Astrocyte (in vitro differentiated cells and primary cell): ENCODE results near the gene FHAD1. TPM values are rescaled to one million over a fixed set of nuclear protein-coding genes. Genes with fewer than 3 reads are reported as not detected.
"Not testable (repeated sequence)": the region's sequence is repeated elsewhere in the genome, so short reads cannot be mapped to it uniquely, and the experiment has no call there.

ENCODE experiments used
- DNase-seq: peaks from one replicate; pipeline ENCODE4 v3.0.0-alpha.2; 2010; ENCODE audit warnings: low read depth
- FAIRE-seq: peaks from 2 replicates; lab custom pipeline; 2011; peaks lifted over from hg19 to GRCh38; lab: Jason Lieb, UNC
- H2AFZ ChIP-seq: 2 replicates; pipeline ENCODE4 v1.6.0; 2012; ENCODE audit warnings: low read depth, low read length, inconsistent platforms
- H3K27ac ChIP-seq: 2 replicates; pipeline ENCODE4 v1.5.1; 2011; ENCODE audit warnings: low read depth, low read length, inconsistent platforms
- H3K27me3 ChIP-seq: 2 replicates; pipeline ENCODE4 v1.6.0; 2011; ENCODE audit warnings: low read length, inconsistent platforms; ENCODE audit not compliant: insufficient read depth
- H3K36me3 ChIP-seq: 2 replicates; pipeline ENCODE4 v1.5.1; 2011; ENCODE audit warnings: low read length, inconsistent platforms; ENCODE audit not compliant: insufficient read depth
- H3K4me1 ChIP-seq: 2 replicates; pipeline ENCODE4 v1.5.1; 2011; ENCODE audit warnings: low read length, inconsistent platforms; ENCODE audit not compliant: insufficient read depth
- H3K4me2 ChIP-seq: 2 replicates; pipeline ENCODE4 v1.6.0; 2012; ENCODE audit warnings: low read length, inconsistent platforms
- H3K4me3 ChIP-seq: 2 replicates; pipeline ENCODE4 v1.5.1; 2011; ENCODE audit warnings: low read depth, mild to moderate bottlenecking, low read length, inconsistent platforms; ENCODE audit not compliant: insufficient read depth
- H3K79me2 ChIP-seq: 2 replicates; pipeline ENCODE4 v1.6.0; 2012; ENCODE audit warnings: mild to moderate bottlenecking, low read length, inconsistent platforms; ENCODE audit not compliant: insufficient read depth
- H3K9ac ChIP-seq: 2 replicates; pipeline ENCODE4 v1.6.0; 2012; ENCODE audit warnings: mild to moderate bottlenecking, low read length, inconsistent platforms
- H3K9me3 ChIP-seq: 2 replicates; pipeline ENCODE4 v1.5.1; 2012; ENCODE audit warnings: low read depth, mild to moderate bottlenecking, low read length, inconsistent platforms; ENCODE audit not compliant: insufficient read depth
- H4K20me1 ChIP-seq: 2 replicates; pipeline ENCODE4 v1.6.0; 2012; ENCODE audit warnings: low read length, inconsistent platforms; ENCODE audit not compliant: insufficient read depth
- H3K27ac Mint-ChIP-seq: one replicate; pipeline ENCODE4 v1.8.0; 2021; ENCODE audit warnings: mild to moderate bottlenecking, mixed read lengths; ENCODE audit not compliant: unreplicated experiment
- H3K27me3 Mint-ChIP-seq: one replicate; pipeline ENCODE4 v1.8.0; 2021; ENCODE audit warnings: low read depth, mixed read lengths; ENCODE audit not compliant: unreplicated experiment
- H3K36me3 Mint-ChIP-seq: one replicate; pipeline ENCODE4 v1.8.0; 2021; ENCODE audit warnings: low read depth, mixed read lengths; ENCODE audit not compliant: unreplicated experiment
- H3K4me1 Mint-ChIP-seq: one replicate; pipeline ENCODE4 v1.8.0; 2021; ENCODE audit warnings: low read depth, mixed read lengths; ENCODE audit not compliant: unreplicated experiment
- H3K4me3 Mint-ChIP-seq: one replicate; pipeline ENCODE4 v1.8.0; 2021; ENCODE audit warnings: mild to moderate bottlenecking, moderate library complexity, mixed read lengths; ENCODE audit not compliant: unreplicated experiment
- H3K9me3 Mint-ChIP-seq: one replicate; pipeline ENCODE4 v1.8.0; 2021; ENCODE audit warnings: mild to moderate bottlenecking, mixed read lengths; ENCODE audit not compliant: unreplicated experiment
- CTCF ChIP-seq: IDR thresholded peaks from 2 replicates; pipeline ENCODE4 v1.5.1; 2011; ENCODE audit warnings: low read depth, mild to moderate bottlenecking, inconsistent platforms, low read length, moderate library complexity; ENCODE audit not compliant: insufficient read depth
- EZH2 ChIP-seq: IDR thresholded peaks from 2 replicates; pipeline ENCODE4 v1.6.1; 2012; ENCODE audit warnings: mild to moderate bottlenecking, low read length, inconsistent platforms; ENCODE audit not compliant: insufficient read depth
- total RNA-seq: library from RNA; stranded (reverse); gene quantifications from 2 replicates; pipeline ENCODE4 v1.2.1, GENCODE V29; 2021

FHAD1 gene
- total RNA-seq, 1 donor from 2014 or later: 0.25 TPM

DNA sequence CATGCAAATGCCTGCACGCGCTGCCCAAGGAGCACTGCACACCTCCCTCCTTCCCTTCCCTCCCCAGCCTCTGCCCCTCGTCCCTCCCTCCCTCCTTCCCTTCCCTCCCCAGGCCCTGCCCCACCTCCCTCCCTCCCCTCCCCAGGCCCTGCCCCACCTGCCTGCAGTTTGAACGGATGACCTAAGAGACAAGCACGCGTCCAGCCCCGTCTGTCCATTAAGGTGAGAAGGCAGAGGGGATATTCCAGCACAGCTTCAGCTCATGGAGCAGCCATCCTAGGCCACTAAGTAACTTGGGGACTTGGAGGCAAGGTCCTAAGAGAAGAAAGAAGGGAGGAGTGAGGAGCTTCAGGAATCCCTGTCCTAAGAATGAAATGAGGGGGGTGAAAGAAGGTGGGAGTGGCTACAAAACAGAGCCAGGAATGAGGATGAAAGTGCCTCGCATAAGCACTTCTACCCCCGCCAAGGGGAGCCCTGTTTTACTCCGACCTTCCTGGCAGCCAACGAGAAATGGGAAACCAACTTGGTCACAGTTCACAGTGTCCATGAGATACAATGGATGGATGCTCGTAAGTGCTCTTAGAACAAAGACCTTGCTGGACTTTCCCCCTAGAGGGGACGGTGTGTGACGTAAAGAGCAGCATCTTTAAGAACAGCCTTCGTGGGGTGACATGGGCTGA is 141.3 kb downstream of the FHAD1 start:
- Histone ChIP-seq H3K36me3 (no peaks in the 10 kb centered on the region), H3K4me2 (no peak overlapping the region), H2AFZ (no peak overlapping the region), H3K27ac (no peak overlapping the region), H3K9me3 (no peaks in the 10 kb centered on the region), H3K79me2 (no peaks in the 10 kb centered on the region), H3K4me3 (no peak overlapping the region), H3K27me3 (peaks cover 9% of the 10 kb centered on the region), H3K9ac (no peak overlapping the region), H4K20me1 (no peaks in the 10 kb centered on the region), H3K4me1 (peaks cover 11% of the 10 kb centered on the region)
- FAIRE-seq (no peak), DNase-seq (no peak)
- no peaks in the 10 kb centered on the region for H3K36me3 Mint-ChIP-seq
- peaks cover 64% of the 10 kb centered on the region for H3K27me3 Mint-ChIP-seq
- no peak overlapping the region for H3K27ac Mint-ChIP-seq
- no peaks in the 10 kb centered on the region for H3K9me3 Mint-ChIP-seq
- H3K4me1 Mint-ChIP-seq: peaks cover 1% of the 10 kb centered on the region
- no peak overlapping the region for H3K4me3 Mint-ChIP-seq
- TF ChIP-seq EZH2 (no peak), CTCF (no peak)

GRCh38 chr1:15389828-15390227 is 142.8 kb downstream of the FHAD1 start:
- not testable (repeated sequence) for H3K27ac Mint-ChIP-seq, H3K4me2 ChIP-seq, H3K27me3 ChIP-seq, H3K79me2 ChIP-seq, H3K9me3 Mint-ChIP-seq, H3K4me1 ChIP-seq, H3K9ac ChIP-seq, FAIRE-seq, H3K4me3 Mint-ChIP-seq, H3K36me3 ChIP-seq, H3K9me3 ChIP-seq, H3K36me3 Mint-ChIP-seq, H3K4me3 ChIP-seq, H2AFZ ChIP-seq, H3K27ac ChIP-seq, H3K4me1 Mint-ChIP-seq, DNase-seq, H4K20me1 ChIP-seq
- H3K27me3 Mint-ChIP-seq: peaks cover 60% of the 10 kb centered on the region

DNA sequence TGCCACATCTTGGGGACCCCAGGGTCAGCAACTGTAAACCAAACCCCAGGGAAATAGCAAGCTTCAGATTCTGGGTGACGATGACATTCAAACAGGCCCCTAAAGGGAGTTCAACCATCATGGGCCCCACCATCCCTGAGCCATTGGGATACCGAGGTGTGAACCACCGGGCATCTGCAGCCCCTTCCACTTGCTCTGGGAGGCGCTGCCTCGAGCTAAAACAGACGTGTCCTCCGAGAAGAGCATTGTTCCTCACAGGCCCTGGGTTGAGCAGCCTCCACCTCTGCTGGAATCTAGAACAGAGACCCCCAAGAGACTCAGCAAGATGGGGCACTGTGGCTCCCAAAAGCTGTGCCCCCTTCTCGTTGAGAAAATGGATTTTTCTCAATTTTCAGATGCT is 143.6 kb downstream of the FHAD1 start:
- no peak overlapping the region for H3K27ac Mint-ChIP-seq
- DNase-seq (no peak), FAIRE-seq (no peak)
- peaks cover 54% of the 10 kb centered on the region for H3K27me3 Mint-ChIP-seq
- H2AFZ ChIP-seq: no peak overlapping the region
- H3K4me1 ChIP-seq: peaks cover 8% of the 10 kb centered on the region
- TF ChIP-seq EZH2 (no peak), CTCF (no peak)
- no peaks in the 10 kb centered on the region for H3K9me3 ChIP-seq
- no peak overlapping the region for H3K4me3 ChIP-seq
- no peak overlapping the region for H3K4me3 Mint-ChIP-seq
- no peak overlapping the region for H3K4me2 ChIP-seq
- no peaks in the 10 kb centered on the region for H4K20me1 ChIP-seq
- H3K4me1 Mint-ChIP-seq: no peaks in the 10 kb centered on the region
- H3K27ac ChIP-seq: no peak overlapping the region
- no peaks in the 10 kb centered on the region for H3K36me3 Mint-ChIP-seq
- H3K79me2 ChIP-seq: no peaks in the 10 kb centered on the region
- H3K27me3 ChIP-seq: peaks cover 1% of the 10 kb centered on the region
- H3K36me3 ChIP-seq: no peaks in the 10 kb centered on the region
- no peaks in the 10 kb centered on the region for H3K9me3 Mint-ChIP-seq
- no peak overlapping the region for H3K9ac ChIP-seq
